ENCODE results near the gene GUCY1A2. TPM values are rescaled to one million over a fixed set of nuclear protein-coding genes. Genes with fewer than 3 reads are reported as not detected.

GUCY1A2 gene
- total RNA-seq, 4 donors from 2014 or later, result 2.9 to 8.6 (median 6.4) TPM

GRCh38 chr11:106632283-106632682, 386.0 kb downstream of the GUCY1A2 start:
- intact Hi-C loops (cut with DNase I; ENCODE audit: low total_unique reads), result no loop called here
- Histone ChIP-seq H3K27me3 (no peaks in the 10 kb centered on the region), H3K4me3 (no peak overlapping the region), H3K9me3 (no peaks in the 10 kb centered on the region), H3K36me3 (no peaks in the 10 kb centered on the region), H3K27ac (no peak overlapping the region), H3K4me1 (no peaks in the 10 kb centered on the region)
- in situ Hi-C loops (cut with MboI; ENCODE audit: low sequenced_read_pairs in 4 of 4), result no loop called here
- DNase-seq, result no peak
- TF ChIP-seq POLR2A (IDR thresholded peaks at IDR 0.05) (no peak), CTCF (IDR thresholded peaks at IDR 0.05 in 4 of 5, conservative IDR thresholded peaks at IDR 0.05 in 1 of 5) (no peak)
- ATAC-seq, result no peak

GRCh38 chr11:106627694-106628093, 390.6 kb downstream of the GUCY1A2 start:
- Histone ChIP-seq H3K27ac (no peak overlapping the region), H3K27me3 (no peaks in the 10 kb centered on the region), H3K4me1 (no peaks in the 10 kb centered on the region), H3K36me3 (no peaks in the 10 kb centered on the region), H3K4me3 (no peak overlapping the region), H3K9me3 (no peaks in the 10 kb centered on the region)
- DNase-seq (no peak), ATAC-seq (no peak)
- intact Hi-C loops (cut with DNase I; ENCODE audit: low total_unique reads), result no loop called here
- no peak for TF ChIP-seq POLR2A (IDR thresholded peaks at IDR 0.05)
- TF ChIP-seq CTCF (IDR thresholded peaks at IDR 0.05 in 4 of 5, conservative IDR thresholded peaks at IDR 0.05 in 1 of 5), result no peak
- in situ Hi-C loops (cut with MboI; ENCODE audit: low sequenced_read_pairs in 4 of 4), result no loop called here

GRCh38 chr11:106625566-106625965, 392.7 kb downstream of the GUCY1A2 start:
- TF ChIP-seq CTCF (IDR thresholded peaks at IDR 0.05 in 4 of 5, conservative IDR thresholded peaks at IDR 0.05 in 1 of 5) (no peak), POLR2A (IDR thresholded peaks at IDR 0.05) (no peak)
- no peaks in the 10 kb centered on the region for H3K4me1 ChIP-seq
- H3K27ac ChIP-seq, result no peak overlapping the region
- in situ Hi-C loops (cut with MboI; ENCODE audit: low sequenced_read_pairs in 4 of 4) (no loop called here), intact Hi-C loops (cut with DNase I; ENCODE audit: low total_unique reads) (no loop called here)
- no peak overlapping the region for H3K4me3 ChIP-seq
- H3K9me3 ChIP-seq, result no peaks in the 10 kb centered on the region
- H3K27me3 ChIP-seq, result no peaks in the 10 kb centered on the region
- ATAC-seq (no peak), DNase-seq (no peak)
- H3K36me3 ChIP-seq, result no peaks in the 10 kb centered on the region

- in situ Hi-C loops (cut with MboI; ENCODE audit: low sequenced_read_pairs in 4 of 4), result no loop called here
- H3K4me3 ChIP-seq, result no peak overlapping the region
- no peak for TF ChIP-seq CTCF (IDR thresholded peaks at IDR 0.05 in 4 of 5, conservative IDR thresholded peaks at IDR 0.05 in 1 of 5)
- TF ChIP-seq POLR2A (IDR thresholded peaks at IDR 0.05), result no peak
- DNase-seq (no peak), ATAC-seq (no peak)
- intact Hi-C loops (cut with DNase I; ENCODE audit: low total_unique reads), result no loop called here
- H3K36me3 ChIP-seq, result no peaks in the 10 kb centered on the region
- no peaks in the 10 kb centered on the region for H3K27me3 ChIP-seq
- H3K4me1 ChIP-seq, result no peaks in the 10 kb centered on the region
- H3K9me3 ChIP-seq, result no peaks in the 10 kb centered on the region
- H3K27ac ChIP-seq, result no peak overlapping the region
These were observed 393.9 kb downstream of the GUCY1A2 start for GRCh38 chr11:106624377-106624776.
